ENCODE measurements around the gene ECT2L.

The ECT2L gene, protein sequence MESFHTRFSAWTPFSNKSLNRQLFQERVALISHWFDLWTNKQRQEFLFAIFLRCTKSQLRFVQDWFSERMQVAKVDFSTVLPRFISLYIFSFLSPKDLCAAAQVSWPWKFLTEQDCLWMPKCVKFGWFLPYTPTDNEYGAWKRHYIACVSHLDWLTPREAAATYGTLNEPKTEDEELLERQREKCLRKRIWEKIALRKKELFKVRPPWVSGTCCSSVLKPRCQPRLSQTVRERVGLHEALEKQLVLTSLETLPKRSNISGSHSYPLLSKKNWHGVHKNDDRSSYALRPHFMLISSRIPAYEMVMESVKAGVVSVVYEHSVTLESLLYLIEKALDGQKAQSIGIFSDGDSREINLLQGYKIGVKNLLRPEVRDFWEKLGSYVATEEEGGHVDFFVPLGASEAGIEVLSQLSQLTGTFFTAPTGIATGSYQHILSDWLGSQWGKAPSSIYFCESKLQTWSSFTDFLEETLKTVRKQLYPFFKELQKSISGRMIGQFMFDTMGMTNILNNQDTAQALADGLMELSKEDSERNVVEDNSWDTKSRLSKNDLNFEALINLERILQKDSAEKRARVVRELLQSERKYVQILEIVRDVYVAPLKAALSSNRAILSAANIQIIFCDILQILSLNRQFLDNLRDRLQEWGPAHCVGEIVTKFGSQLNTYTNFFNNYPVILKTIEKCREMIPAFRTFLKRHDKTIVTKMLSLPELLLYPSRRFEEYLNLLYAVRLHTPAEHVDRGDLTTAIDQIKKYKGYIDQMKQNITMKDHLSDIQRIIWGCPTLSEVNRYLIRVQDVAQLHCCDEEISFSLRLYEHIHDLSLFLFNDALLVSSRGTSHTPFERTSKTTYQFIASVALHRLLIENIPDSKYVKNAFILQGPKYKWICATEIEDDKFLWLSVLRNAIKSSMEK

DNA sequence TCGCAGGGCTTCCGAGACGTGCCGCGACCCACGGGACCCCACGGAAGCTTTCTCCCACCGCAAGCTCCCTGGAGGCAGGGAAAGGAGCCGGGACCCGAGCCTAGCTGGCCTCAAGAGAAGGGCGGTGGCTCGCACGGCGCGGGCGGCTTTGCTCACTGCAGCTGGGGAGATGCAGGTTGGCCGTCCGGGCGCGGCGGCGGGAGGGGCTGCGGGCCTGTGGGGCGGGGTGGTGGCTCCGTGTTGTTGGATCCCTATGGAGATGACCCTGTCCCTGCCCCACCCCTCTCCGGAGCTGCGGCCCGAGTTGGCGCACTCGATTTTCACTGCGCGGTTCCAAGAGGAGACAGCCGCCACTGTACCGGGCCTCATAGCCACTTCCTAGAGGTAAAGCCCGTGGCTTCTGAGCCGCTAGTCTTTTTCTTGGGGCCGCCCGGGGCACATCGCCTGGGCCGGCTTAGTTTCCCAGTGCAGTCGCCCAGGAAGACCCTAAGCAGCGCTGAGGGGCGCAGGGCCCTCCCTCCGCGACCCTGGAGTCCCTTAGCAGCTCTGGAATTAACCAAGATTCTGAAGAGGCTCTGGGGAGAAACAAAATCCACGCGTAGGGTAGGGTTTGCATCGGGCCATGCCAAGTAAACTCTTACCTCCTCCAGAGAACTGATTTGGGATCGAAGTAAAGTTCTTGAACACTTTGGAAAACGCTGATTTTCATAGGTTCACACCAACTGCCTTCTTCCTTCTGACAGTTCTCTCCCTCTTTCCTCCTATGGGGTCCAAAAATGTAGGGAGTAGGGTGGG lies at the start of gene ECT2L:
TSS of gene ECT2L (plus strand) at position 279 of the 795 bp plus-strand sequence. CDS start 17,188 bp downstream, outside the sequence.
- Histone ChIP-seq H3K9me3 (ENCODE audit: control insufficient read depth, insufficient read depth, low read length) (no peaks in the 10 kb centered on the region), H3K36me3 (ENCODE audit: control insufficient read depth, insufficient read depth, low read length) (no peaks in the 10 kb centered on the region), H3K27ac (ENCODE audit: low read length) (no peak within 1 kb of the TSS), H3K4me3 (ENCODE audit: low read length) (peak within 1 kb of the TSS; percentile 39; the same call in 1 of the 2 replicates), H3K27me3 (ENCODE audit: control insufficient read depth, insufficient read depth, low read length) (no peaks in the 10 kb centered on the region), H3K4me1 (ENCODE audit: control insufficient read depth, insufficient read depth, low read length) (no peaks in the 10 kb centered on the region)
- WGBS (ENCODE audit: insufficient coverage, insufficient read length), result no CpG with 5 or more reads among the region's 50 CpGs
- peak; percentile 29 for DNase-seq (ENCODE audit: low read depth, low spot score)

- no CpG with 5 or more reads among the region's 4 CpGs for WGBS (ENCODE audit: insufficient coverage, insufficient read length)
- Histone ChIP-seq H3K27ac (ENCODE audit: low read length) (no peak overlapping the region), H3K4me1 (ENCODE audit: control insufficient read depth, insufficient read depth, low read length) (no peaks in the 10 kb centered on the region), H3K36me3 (ENCODE audit: control insufficient read depth, insufficient read depth, low read length) (no peaks in the 10 kb centered on the region), H3K27me3 (ENCODE audit: control insufficient read depth, insufficient read depth, low read length) (no peaks in the 10 kb centered on the region), H3K9me3 (ENCODE audit: control insufficient read depth, insufficient read depth, low read length) (no peaks in the 10 kb centered on the region), H3K4me3 (ENCODE audit: low read length) (no peak overlapping the region)
- no peak for DNase-seq (ENCODE audit: low read depth, low spot score)
Measured at GRCh38 chr6:138752017-138752416, 43.9 kb upstream of the ECT2L start.

- no peak overlapping the region for H3K4me3 ChIP-seq (ENCODE audit: low read length)
- no peak for DNase-seq (ENCODE audit: low read depth, low spot score)
- H3K27me3 ChIP-seq (ENCODE audit: control insufficient read depth, insufficient read depth, low read length), result no peaks in the 10 kb centered on the region
- no peaks in the 10 kb centered on the region for H3K9me3 ChIP-seq (ENCODE audit: control insufficient read depth, insufficient read depth, low read length)
- H3K27ac ChIP-seq (ENCODE audit: low read length), result no peak overlapping the region
- WGBS (ENCODE audit: insufficient coverage, insufficient read length), result no CpG with 5 or more reads among the region's 4 CpGs
- no peaks in the 10 kb centered on the region for H3K36me3 ChIP-seq (ENCODE audit: control insufficient read depth, insufficient read depth, low read length)
- H3K4me1 ChIP-seq (ENCODE audit: control insufficient read depth, insufficient read depth, low read length), result no peaks in the 10 kb centered on the region
Measured at GRCh38 chr6:138757136-138757535, 38.8 kb upstream of the ECT2L start.

- no peaks in the 10 kb centered on the region for H3K9me3 ChIP-seq (ENCODE audit: control insufficient read depth, insufficient read depth, low read length)
- no peaks in the 10 kb centered on the region for H3K36me3 ChIP-seq (ENCODE audit: control insufficient read depth, insufficient read depth, low read length)
- H3K4me1 ChIP-seq (ENCODE audit: control insufficient read depth, insufficient read depth, low read length), result no peaks in the 10 kb centered on the region
- no peak for DNase-seq (ENCODE audit: low read depth, low spot score)
- H3K4me3 ChIP-seq (ENCODE audit: low read length), result no peak overlapping the region
- H3K27ac ChIP-seq (ENCODE audit: low read length), result no peak overlapping the region
- WGBS (ENCODE audit: insufficient coverage, insufficient read length), result no CpG with 5 or more reads among the region's 3 CpGs
- no peaks in the 10 kb centered on the region for H3K27me3 ChIP-seq (ENCODE audit: control insufficient read depth, insufficient read depth, low read length)
Measured at GRCh38 chr6:138765896-138766655, 29.8 kb upstream of the ECT2L start.

DNA sequence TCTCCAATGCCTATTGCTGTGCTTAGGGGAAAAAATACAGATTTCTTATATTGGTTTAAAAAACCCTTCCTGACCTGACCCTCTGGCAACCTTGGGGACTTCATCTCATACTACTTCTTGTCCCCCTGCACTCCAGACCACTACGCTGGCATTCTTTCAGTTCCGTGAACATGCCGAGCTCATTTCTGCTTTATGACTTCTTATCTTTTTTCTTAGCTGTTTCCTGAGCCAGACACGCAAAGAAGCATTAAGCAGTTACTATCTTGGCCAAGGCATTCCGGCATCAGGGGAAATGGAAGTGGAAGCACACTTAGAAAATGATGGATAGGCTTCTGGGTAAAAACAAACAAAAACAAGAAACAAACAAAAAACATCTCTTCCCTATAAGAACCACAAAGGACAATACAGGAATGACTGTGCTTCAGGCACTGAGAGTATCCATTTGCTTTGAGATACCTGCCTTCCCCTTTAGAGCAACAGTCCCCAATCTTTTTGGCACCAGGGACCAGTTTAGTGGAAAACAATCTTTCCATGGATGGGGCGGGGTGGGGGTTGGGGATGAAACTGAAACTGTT lies 26.7 kb upstream of the ECT2L start:
- no peaks in the 10 kb centered on the region for H3K4me1 ChIP-seq (ENCODE audit: control insufficient read depth, insufficient read depth, low read length)
- no peak overlapping the region for H3K4me3 ChIP-seq (ENCODE audit: low read length)
- H3K36me3 ChIP-seq (ENCODE audit: control insufficient read depth, insufficient read depth, low read length), result no peaks in the 10 kb centered on the region
- WGBS (ENCODE audit: insufficient coverage, insufficient read length), result no CpG with 5 or more reads among the region's 6 CpGs
- no peaks in the 10 kb centered on the region for H3K9me3 ChIP-seq (ENCODE audit: control insufficient read depth, insufficient read depth, low read length)
- no peak for DNase-seq (ENCODE audit: low read depth, low spot score)
- H3K27me3 ChIP-seq (ENCODE audit: control insufficient read depth, insufficient read depth, low read length), result no peaks in the 10 kb centered on the region
- H3K27ac ChIP-seq (ENCODE audit: low read length), result no peak overlapping the region

- WGBS (ENCODE audit: insufficient coverage, insufficient read length), result no CpG with 5 or more reads among the region's 8 CpGs
- Histone ChIP-seq H3K9me3 (ENCODE audit: control insufficient read depth, insufficient read depth, low read length) (no peaks in the 10 kb centered on the region), H3K36me3 (ENCODE audit: control insufficient read depth, insufficient read depth, low read length) (no peaks in the 10 kb centered on the region), H3K4me1 (ENCODE audit: control insufficient read depth, insufficient read depth, low read length) (no peaks in the 10 kb centered on the region), H3K4me3 (ENCODE audit: low read length) (peak overlapping the region; percentile 95; the same call in 1 of the 2 replicates), H3K27ac (ENCODE audit: low read length) (no peak overlapping the region), H3K27me3 (ENCODE audit: control insufficient read depth, insufficient read depth, low read length) (no peaks in the 10 kb centered on the region)
- no peak for DNase-seq (ENCODE audit: low read depth, low spot score)
Measured at GRCh38 chr6:138772596-138773176, 23.2 kb upstream of the ECT2L start.

DNA sequence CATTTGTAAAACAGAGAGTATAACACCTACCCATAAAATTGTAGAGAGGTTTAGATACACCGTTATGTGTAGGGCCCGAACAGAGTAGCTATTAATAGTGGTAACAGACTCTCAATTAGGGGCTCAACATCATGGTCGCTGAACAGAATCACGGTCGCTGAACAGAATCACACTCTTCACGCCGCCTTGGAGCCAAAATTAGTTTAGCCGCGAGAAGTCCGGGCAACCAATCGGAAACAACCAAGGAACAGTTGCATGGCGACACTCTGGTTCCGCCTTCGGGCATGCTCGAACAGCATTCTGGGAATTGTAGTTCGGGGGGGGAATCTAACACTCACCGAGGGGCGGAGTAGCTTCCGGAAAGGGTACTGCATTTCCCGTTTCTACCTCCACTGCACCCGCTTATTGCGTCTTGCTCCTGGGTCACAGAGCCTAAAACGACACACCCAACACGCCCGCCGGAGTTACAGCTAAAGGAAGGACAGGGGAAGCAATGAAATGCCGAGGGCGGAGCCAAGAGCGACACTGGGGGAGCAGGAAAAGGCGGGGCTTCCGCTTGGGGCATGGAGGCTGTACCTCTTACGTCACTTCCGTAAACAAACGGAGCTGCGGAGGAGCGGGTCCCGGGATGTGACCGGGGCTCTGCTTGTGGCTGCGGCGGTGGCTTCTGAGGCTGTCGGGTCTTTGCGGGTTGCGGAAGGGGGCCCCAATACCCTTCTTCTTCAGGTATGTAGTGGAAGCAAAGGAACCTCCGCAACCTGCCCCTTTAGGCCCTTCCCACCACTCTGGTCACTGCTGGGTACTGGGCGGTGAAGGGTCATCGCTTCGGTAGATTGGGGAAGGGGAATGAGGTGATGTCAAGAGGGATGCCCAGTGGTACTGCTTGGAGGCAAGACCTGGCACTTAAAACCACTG lies 22.5 kb upstream of the ECT2L start, which contains the start of gene CCDC28A:
TSS of gene CCDC28A (plus strand) at position 593 of the 915 bp plus-strand sequence. CDS start 2,352 bp downstream, outside the sequence.
- peak within 1 kb of the TSS; percentile 95; the same call in 1 of the 2 replicates for H3K4me3 ChIP-seq (ENCODE audit: low read length)
- H3K27ac ChIP-seq (ENCODE audit: low read length), result no peak within 1 kb of the TSS
- DNase-seq (ENCODE audit: low read depth, low spot score), result peak; percentile 75
- H3K27me3 ChIP-seq (ENCODE audit: control insufficient read depth, insufficient read depth, low read length), result no peaks in the 10 kb centered on the region
- no peaks in the 10 kb centered on the region for H3K36me3 ChIP-seq (ENCODE audit: control insufficient read depth, insufficient read depth, low read length)
- H3K9me3 ChIP-seq (ENCODE audit: control insufficient read depth, insufficient read depth, low read length), result no peaks in the 10 kb centered on the region
- WGBS (ENCODE audit: insufficient coverage, insufficient read length), result no CpG with 5 or more reads among the region's 47 CpGs
- no peaks in the 10 kb centered on the region for H3K4me1 ChIP-seq (ENCODE audit: control insufficient read depth, insufficient read depth, low read length)

GRCh38 chr6:138774370-138774769 lies 21.5 kb upstream of the ECT2L start:
- H3K27ac ChIP-seq (ENCODE audit: low read length), result no peak overlapping the region
- DNase-seq (ENCODE audit: low read depth, low spot score), result no peak
- no CpG with 5 or more reads among the region's 3 CpGs for WGBS (ENCODE audit: insufficient coverage, insufficient read length)

More at GRCh38 chr6:138774370-138774769, 21.5 kb upstream of the ECT2L start:
- Histone ChIP-seq H3K36me3 (ENCODE audit: control insufficient read depth, insufficient read depth, low read length) (no peaks in the 10 kb centered on the region), H3K27me3 (ENCODE audit: control insufficient read depth, insufficient read depth, low read length) (no peaks in the 10 kb centered on the region), H3K4me3 (ENCODE audit: low read length) (no peak overlapping the region), H3K4me1 (ENCODE audit: control insufficient read depth, insufficient read depth, low read length) (no peaks in the 10 kb centered on the region), H3K9me3 (ENCODE audit: control insufficient read depth, insufficient read depth, low read length) (no peaks in the 10 kb centered on the region)

All from iPS DF 6.9 (cell line).